GM21447 (cell line): Measurements from ENCODE around the gene DISP3.

Experiments used
- ATAC-seq: cut with Tn5 transposase; IDR thresholded peaks from one replicate; pipeline ENCODE4 v1.9.1; 2021; ENCODE audit not compliant: unreplicated experiment

Gene DISP3

GRCh38 chr1:11483581-11484320 is 4.8 kb downstream of the DISP3 start:
- no peak for ATAC-seq

- ATAC-seq = no peak
Measured at GRCh38 chr1:11484321-11484655, 5.3 kb downstream of the DISP3 start.

- ATAC-seq = no peak
Measured at GRCh38 chr1:11485191-11485590, 6.2 kb downstream of the DISP3 start.

- no peak for ATAC-seq
Measured at GRCh38 chr1:11486231-11487009, 7.5 kb downstream of the DISP3 start.

- no peak for ATAC-seq
Measured at GRCh38 chr1:11487196-11487751, 8.3 kb downstream of the DISP3 start.

- no peak for ATAC-seq
Measured at GRCh38 chr1:11488201-11488770, 9.3 kb downstream of the DISP3 start.

- no peak for ATAC-seq
Measured at GRCh38 chr1:11488966-11489625, 10.1 kb downstream of the DISP3 start.

GRCh38 chr1:11492235-11492634 is 13.3 kb downstream of the DISP3 start:
- no peak for ATAC-seq

GRCh38 chr1:11493972-11494655 is 15.2 kb downstream of the DISP3 start:
- ATAC-seq = no peak

- ATAC-seq = no peak
Measured at GRCh38 chr1:11494771-11495170, 15.8 kb downstream of the DISP3 start.

- no peak for ATAC-seq
Measured at GRCh38 chr1:11495579-11495978, 16.6 kb downstream of the DISP3 start.

GRCh38 chr1:11496551-11497080 is 17.7 kb downstream of the DISP3 start:
- ATAC-seq = no peak

- no peak for ATAC-seq
Measured at GRCh38 chr1:11498956-11499594, 20.1 kb downstream of the DISP3 start.

- ATAC-seq = no peak
Measured at GRCh38 chr1:11499601-11500331, 20.8 kb downstream of the DISP3 start.

GRCh38 chr1:11500881-11501280 is 21.9 kb downstream of the DISP3 start:
- ATAC-seq = no peak

GRCh38 chr1:11501491-11501897 is 22.5 kb downstream of the DISP3 start:
- ATAC-seq = no peak

- ATAC-seq = no peak
Measured at GRCh38 chr1:11501906-11502485, 23.0 kb downstream of the DISP3 start.

- no peak for ATAC-seq
Measured at GRCh38 chr1:11502516-11502915, 23.6 kb downstream of the DISP3 start.

GRCh38 chr1:11504599-11504998 is 25.6 kb downstream of the DISP3 start:
- no peak for ATAC-seq
